NCI-H146 treated with DMSO at 0.1 percent for 48 hours (cell line): Measurements from ENCODE around the gene CARD9.

Source experiments
- DNase-seq: peaks from one replicate; lab custom pipeline; 2025; ENCODE audit not compliant: unreplicated experiment; lab: John Stamatoyannopoulos, UW

CARD9 gene

GRCh38 chr9:136401173-136401922 is 27.9 kb upstream of the CARD9 start:
- DNase-seq: no peak

- peak; percentile 57 for DNase-seq
These were observed 26.8 kb upstream of the CARD9 start, which contains the start of gene SNAPC4 for GRCh38 chr9:136400038-136400834. Gene SNAPC4 (minus strand): TSS chr9:136400170. CDS start chr9:136398428, 1,742 bp downstream.

- no peak for DNase-seq
These were observed 25.9 kb upstream of the CARD9 start for GRCh38 chr9:136399176-136400037.

- no peak for DNase-seq
These were observed 24.8 kb upstream of the CARD9 start for GRCh38 chr9:136398286-136398685.

GRCh38 chr9:136397643-136398042 is 24.2 kb upstream of the CARD9 start:
- no peak for DNase-seq

- no peak for DNase-seq
These were observed 22.7 kb upstream of the CARD9 start for GRCh38 chr9:136396219-136396515.

GRCh38 chr9:136395345-136396218 is 22.1 kb upstream of the CARD9 start:
- no peak for DNase-seq

GRCh38 chr9:136395020-136395340 is 21.5 kb upstream of the CARD9 start:
- no peak for DNase-seq

- no peak for DNase-seq
These were observed 21.0 kb upstream of the CARD9 start for GRCh38 chr9:136394312-136395019.

GRCh38 chr9:136393531-136393930 is 20.1 kb upstream of the CARD9 start:
- no peak for DNase-seq

- no peak for DNase-seq
These were observed 19.3 kb upstream of the CARD9 start for GRCh38 chr9:136392538-136393449.

- no peak for DNase-seq
These were observed 18.5 kb upstream of the CARD9 start for GRCh38 chr9:136391737-136392537.

GRCh38 chr9:136389396-136389795 is 15.9 kb upstream of the CARD9 start:
- no peak for DNase-seq

- no peak for DNase-seq
These were observed 13.7 kb upstream of the CARD9 start for GRCh38 chr9:136387217-136387616.

GRCh38 chr9:136386018-136386417 is 12.5 kb upstream of the CARD9 start:
- DNase-seq: no peak

GRCh38 chr9:136385015-136385414 is 11.5 kb upstream of the CARD9 start:
- no peak for DNase-seq

- no peak for DNase-seq
These were observed 10.0 kb upstream of the CARD9 start for GRCh38 chr9:136383436-136383835.

GRCh38 chr9:136381966-136382513 is 8.6 kb upstream of the CARD9 start:
- no peak for DNase-seq
